GM13977 (cell line): ENCODE results near the gene ALPL.

ENCODE experiments used
- DNase-seq: peaks from one replicate; pipeline ENCODE4 v3.0.0; 2012; ENCODE audit warnings: low spot score
- CTCF ChIP-seq: IDR thresholded peaks from 2 replicates; pipeline ENCODE4 v1.5.1; 2012; ENCODE audit warnings: mild to moderate bottlenecking, control low read depth; ENCODE audit not compliant: insufficient read depth; ENCODE audit errors: extremely low read depth, missing control alignments
- in situ Hi-C: fragments of 300-500 bp; cut with MboI; formaldehyde crosslinking; loops from one replicate; pipeline ENCODE4 v1.12.0; 2022; ENCODE audit warnings: low sequenced_read_pairs, low pct_unique_long_range_greater_than_20kb, mixed read lengths, inconsistent platforms; ENCODE audit not compliant: unreplicated experiment

The ALPL gene

DNA sequence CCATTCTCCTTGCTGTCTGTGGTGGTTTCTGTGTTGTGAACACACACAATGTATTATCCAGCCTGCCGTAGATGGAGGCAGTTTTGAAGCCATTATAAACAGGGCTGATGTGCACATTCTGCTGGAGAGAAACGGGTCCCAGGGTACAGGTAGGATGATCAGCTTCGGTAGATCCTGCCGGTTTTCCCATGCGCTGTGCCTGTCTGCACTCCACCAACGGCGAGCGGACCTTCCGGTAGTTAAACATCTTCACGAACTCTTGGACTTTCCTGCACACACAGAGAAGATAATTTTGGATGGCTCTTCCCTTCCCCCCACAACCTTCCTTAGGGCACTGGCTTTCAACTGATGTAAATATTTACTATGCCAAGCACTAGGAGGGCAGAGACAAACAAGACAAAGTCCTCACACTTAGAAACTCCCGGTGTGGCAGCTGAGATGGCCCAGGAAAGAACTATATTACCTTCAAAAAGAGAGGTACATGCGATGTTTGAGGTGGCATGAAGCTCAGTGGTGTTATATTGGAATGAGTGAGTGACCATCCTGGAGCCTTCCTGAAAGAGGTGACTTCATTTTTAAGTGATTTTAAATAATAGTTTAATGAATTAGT, 41.7 kb downstream of the ALPL start:
- in situ Hi-C loops: no loop called here
- no peak for DNase-seq
- no peak for TF ChIP-seq CTCF

- in situ Hi-C loops: no loop called here
- no peak for TF ChIP-seq CTCF
- DNase-seq: no peak
Measured at GRCh38 chr1:21552715-21553114, 43.5 kb downstream of the ALPL start.

DNA sequence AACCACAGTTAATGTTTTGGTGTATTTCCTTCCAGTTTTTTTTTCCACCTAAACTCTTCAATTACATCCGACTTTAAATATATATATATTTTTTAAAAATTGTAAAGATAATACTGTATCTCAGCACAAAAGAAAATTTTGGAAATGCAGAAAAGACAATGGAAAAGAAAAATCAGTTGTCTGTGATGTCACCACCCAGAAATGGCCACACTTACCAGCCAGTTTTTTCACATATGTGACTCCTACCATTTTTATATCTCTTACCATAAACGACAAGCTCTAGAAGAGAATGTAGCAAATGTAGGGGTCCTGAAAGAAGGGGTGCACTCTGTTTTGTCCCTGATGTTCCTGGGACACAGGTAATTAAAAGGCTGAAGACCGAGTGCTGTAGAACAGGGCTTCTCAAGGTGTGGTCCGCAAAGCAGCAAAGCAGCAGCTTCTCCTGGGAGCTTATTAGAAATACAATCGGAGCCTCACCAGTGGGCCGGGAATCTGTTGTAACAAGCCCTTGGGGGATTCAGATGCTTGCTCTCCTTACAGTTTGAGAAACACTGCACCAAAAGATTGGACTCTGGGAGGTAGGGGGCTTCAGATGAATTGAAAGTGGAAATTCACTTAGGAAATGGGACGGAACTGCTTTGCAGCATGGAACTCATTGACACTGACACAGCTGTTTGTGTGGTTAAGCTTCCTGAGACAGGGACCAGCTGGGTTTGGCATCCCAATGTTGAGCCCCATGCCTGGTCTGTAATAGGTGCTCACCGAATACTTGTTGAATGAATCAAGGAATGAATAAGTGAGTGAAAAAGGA, 44.1 kb downstream of the ALPL start:
- TF ChIP-seq CTCF: no peak
- in situ Hi-C loops: no loop called here
- no peak for DNase-seq

DNA sequence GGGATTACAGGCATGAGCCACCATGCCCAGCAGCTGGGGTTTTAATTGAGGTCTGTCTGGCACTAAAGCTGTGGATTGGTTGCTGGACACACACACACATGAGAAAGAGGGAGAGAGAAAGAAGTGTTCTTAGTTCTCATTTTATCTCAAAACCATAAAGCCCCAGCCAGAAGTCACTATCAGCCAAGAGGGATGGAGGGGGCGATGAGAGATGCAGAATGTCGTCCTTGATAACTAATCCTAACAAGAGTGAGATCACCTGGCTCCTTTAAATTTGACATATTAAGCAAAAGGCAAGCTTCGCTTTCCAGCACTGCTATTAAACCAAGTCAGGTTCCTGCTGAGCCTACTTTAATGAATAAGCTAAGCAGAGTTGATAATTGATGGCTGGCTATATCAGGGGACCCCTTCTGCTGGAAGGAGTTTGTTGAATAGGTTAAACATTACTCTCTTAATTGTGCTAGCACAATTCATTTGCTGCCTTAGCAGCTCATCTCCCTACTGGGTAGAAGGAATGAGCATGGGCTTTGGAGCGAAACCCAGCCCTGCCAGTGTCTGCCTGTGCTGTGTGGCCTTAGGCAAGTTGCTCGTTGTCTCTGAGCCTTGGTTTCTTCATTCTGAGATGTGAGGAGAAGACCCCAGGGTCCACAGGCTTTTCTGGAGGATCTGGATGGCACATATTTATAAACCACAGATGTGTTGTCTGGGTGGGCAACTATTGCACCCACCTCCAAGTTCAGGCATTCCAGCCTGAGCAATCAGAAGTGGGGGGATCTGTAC, 50.8 kb downstream of the ALPL start:
- DNase-seq: no peak
- no peak for TF ChIP-seq CTCF
- in situ Hi-C loops: no loop called here

DNA sequence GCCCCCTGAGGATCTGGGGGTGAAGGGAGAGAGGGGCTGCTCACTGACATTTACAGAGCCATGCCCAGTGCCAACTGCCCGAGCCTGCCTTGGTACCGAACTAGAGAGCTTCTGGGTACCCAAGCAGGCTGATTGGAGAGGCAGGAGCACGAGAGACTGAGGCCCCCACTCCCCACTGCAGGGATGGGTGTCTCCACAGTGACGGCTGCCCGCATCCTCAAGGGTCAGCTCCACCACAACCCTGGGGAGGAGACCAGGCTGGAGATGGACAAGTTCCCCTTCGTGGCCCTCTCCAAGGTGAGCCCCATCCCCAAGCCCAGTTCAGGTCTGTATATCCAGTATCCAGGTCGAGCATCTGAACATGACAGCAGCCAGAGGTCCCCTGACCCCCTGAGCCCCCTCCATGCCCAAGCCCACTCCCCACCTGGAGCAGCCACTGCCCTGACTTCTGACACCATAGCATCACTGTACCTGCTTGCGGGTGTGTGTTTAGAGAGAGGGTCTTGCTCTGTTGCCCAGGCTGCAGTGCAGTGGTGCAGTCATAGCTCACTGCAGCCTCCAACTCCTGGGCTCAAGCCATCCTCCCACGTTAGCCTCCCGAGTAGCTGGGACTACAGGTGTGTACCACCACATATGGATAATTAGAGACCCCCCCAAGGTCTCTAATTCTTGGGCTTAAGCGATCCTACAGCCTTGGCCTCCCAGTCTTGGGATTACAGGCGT, 51.9 kb downstream of the ALPL start:
- in situ Hi-C loops: no loop called here
- DNase-seq: no peak
- no peak for TF ChIP-seq CTCF

DNA sequence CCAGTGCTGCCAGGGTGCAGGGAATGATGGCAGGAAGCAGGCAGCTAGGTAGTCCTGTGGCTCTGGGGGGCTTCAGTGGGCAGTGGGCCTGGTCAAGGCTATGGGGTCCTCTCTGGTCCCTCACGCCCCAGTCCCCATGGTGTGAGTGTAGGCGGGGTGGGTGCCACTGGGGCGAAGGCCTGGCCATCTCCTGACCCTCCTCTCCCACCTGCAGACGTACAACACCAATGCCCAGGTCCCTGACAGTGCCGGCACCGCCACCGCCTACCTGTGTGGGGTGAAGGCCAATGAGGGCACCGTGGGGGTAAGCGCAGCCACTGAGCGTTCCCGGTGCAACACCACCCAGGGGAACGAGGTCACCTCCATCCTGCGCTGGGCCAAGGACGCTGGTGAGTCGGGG, 53.7 kb downstream of the ALPL start:
- DNase-seq: no peak

More for the DNA sequence above, 53.7 kb downstream of the ALPL start:
- TF ChIP-seq CTCF: no peak
- in situ Hi-C loops: no loop called here
